ENCODE results near the gene MTRF1.

Gene MTRF1

DNA sequence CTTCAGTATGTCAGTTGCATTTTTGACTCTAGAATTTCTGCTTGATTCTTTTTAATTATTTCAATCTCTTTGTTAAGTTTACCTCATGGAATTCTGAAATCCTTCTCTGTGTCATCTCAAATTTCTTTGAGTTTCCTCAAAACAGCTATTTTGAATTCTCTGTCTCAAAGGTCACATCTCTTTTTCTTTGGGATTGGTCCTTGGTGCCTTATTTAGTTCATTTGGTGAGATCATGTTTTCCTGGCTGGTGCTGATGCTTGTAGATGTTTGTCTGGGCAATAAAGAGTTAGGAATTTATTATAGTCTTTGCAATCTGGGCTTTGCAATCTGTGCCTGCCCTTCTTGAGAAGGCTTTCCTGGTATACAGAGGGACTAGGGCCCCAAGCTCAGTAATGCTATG lies 50.5 kb downstream of the MTRF1 start:
- TF ChIP-seq ZNF280D (tag by site-specific recombination; IDR thresholded peaks at IDR 0.05): no peak
- TF ChIP-seq SP3 (tag by site-specific recombination; IDR thresholded peaks at IDR 0.05): no peak
- no peak for TF ChIP-seq GLIS1 (tag by site-specific recombination; IDR thresholded peaks at IDR 0.05)
- TF ChIP-seq ZNF426 (tag by site-specific recombination; IDR thresholded peaks at IDR 0.05): no peak
- TF ChIP-seq MZF1 (tag by site-specific recombination; IDR thresholded peaks at IDR 0.05; ENCODE audit: borderline replicate concordance): no peak
- no peak for TF ChIP-seq ZNF518A (tag by site-specific recombination; conservative IDR thresholded peaks at IDR 0.05; ENCODE audit: low read depth)
- no peak for TF ChIP-seq OSR2 (tag by site-specific recombination; IDR thresholded peaks at IDR 0.05)
- no peak for TF ChIP-seq ZNF24 (tag by site-specific recombination; IDR thresholded peaks at IDR 0.05)
- no peak for TF ChIP-seq ZNF624 (tag by site-specific recombination; IDR thresholded peaks at IDR 0.05)
- TF ChIP-seq, protein P1, sequence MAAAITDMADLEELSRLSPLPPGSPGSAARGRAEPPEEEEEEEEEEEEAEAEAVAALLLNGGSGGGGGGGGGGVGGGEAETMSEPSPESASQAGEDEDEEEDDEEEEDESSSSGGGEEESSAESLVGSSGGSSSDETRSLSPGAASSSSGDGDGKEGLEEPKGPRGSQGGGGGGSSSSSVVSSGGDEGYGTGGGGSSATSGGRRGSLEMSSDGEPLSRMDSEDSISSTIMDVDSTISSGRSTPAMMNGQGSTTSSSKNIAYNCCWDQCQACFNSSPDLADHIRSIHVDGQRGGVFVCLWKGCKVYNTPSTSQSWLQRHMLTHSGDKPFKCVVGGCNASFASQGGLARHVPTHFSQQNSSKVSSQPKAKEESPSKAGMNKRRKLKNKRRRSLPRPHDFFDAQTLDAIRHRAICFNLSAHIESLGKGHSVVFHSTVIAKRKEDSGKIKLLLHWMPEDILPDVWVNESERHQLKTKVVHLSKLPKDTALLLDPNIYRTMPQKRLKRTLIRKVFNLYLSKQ (tag by site-specific recombination; IDR thresholded peaks at IDR 0.05; ENCODE audit: borderline replicate concordance): no peak
- Histone ChIP-seq H3K27ac (ENCODE audit: extremely low read depth, low read depth, low read length) (no peak overlapping the region), H3K36me3 (ENCODE audit: control insufficient read depth in 2 of 2, insufficient read depth in 1 of 2, low read length in 2 of 2) (no peaks in the 10 kb centered on the region), H3K4me3 (ENCODE audit: low read depth, low read length) (no peak overlapping the region), H3K9me3 (ENCODE audit: control insufficient read depth, insufficient read depth, low read depth, low read length) (no peaks in the 10 kb centered on the region), H3K4me1 (ENCODE audit: control insufficient read depth, insufficient read depth, low read length) (no peaks in the 10 kb centered on the region)
- POLR2A ChIA-PET: no interaction called here
- CTCF ChIA-PET: no interaction called here

DNA sequence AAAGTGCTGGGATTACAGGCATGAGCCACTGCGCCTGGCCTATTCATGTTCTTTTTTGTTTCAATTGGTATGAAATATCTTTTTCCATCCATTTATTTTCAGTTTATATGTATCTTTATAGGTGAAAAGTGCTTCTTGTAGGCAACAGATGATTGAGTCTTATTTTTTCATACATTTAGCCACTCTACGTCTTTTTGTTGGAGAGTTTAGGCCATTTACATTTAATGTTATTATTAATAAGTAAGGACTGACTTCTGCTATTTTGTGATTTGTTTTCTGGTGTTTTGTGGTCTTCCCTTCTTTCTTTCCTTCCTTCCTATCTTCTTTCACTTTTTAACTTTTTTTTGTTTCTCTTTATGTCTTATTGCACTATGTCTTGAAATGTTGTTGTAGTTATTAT lies 52.3 kb downstream of the MTRF1 start:
- ChIA-PET POLR2A (no interaction called here), CTCF (no interaction called here)
- Histone ChIP-seq H3K4me1 (ENCODE audit: control insufficient read depth, insufficient read depth, low read length) (no peaks in the 10 kb centered on the region), H3K9me3 (ENCODE audit: control insufficient read depth, insufficient read depth, low read depth, low read length) (no peaks in the 10 kb centered on the region), H3K4me3 (ENCODE audit: low read depth, low read length) (no peak overlapping the region), H3K27ac (ENCODE audit: extremely low read depth, low read depth, low read length) (no peak overlapping the region), H3K36me3 (ENCODE audit: control insufficient read depth in 2 of 2, insufficient read depth in 1 of 2, low read length in 2 of 2) (no peaks in the 10 kb centered on the region)
- TF ChIP-seq ZNF558 (tag by site-specific recombination; IDR thresholded peaks at IDR 0.05): no peak
- TF ChIP-seq, protein P2, sequence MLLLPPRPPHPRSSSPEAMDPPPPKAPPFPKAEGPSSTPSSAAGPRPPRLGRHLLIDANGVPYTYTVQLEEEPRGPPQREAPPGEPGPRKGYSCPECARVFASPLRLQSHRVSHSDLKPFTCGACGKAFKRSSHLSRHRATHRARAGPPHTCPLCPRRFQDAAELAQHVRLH (tag by site-specific recombination; IDR thresholded peaks at IDR 0.05): no peak
- TF ChIP-seq GFI1B (tag by site-specific recombination; IDR thresholded peaks at IDR 0.05): no peak
- no peak for TF ChIP-seq ZSCAN23 (tag by site-specific recombination; IDR thresholded peaks at IDR 0.05)
- TF ChIP-seq ZNF791 (tag by site-specific recombination; IDR thresholded peaks at IDR 0.05): no peak
- no peak for TF ChIP-seq ZNF600 (tag by site-specific recombination; IDR thresholded peaks at IDR 0.05)
- no peak for TF ChIP-seq ZNF48 (tag by site-specific recombination; IDR thresholded peaks at IDR 0.05)
- no peak for TF ChIP-seq ZNF501 (tag by site-specific recombination; IDR thresholded peaks at IDR 0.05)
- TF ChIP-seq ZNF248 (tag by site-specific recombination; IDR thresholded peaks at IDR 0.05): no peak
- no peak for TF ChIP-seq ZBTB1 (tag by site-specific recombination; IDR thresholded peaks at IDR 0.05)
- no peak for TF ChIP-seq ZNF280C (tag by site-specific recombination; IDR thresholded peaks at IDR 0.05)
- TF ChIP-seq ZFHX2 (tag by site-specific recombination; conservative IDR thresholded peaks at IDR 0.05): no peak
- TF ChIP-seq ZNF416 (tag by site-specific recombination; IDR thresholded peaks at IDR 0.05): no peak
- no peak for TF ChIP-seq GLIS1 (tag by site-specific recombination; IDR thresholded peaks at IDR 0.05)
- TF ChIP-seq, protein P3, sequence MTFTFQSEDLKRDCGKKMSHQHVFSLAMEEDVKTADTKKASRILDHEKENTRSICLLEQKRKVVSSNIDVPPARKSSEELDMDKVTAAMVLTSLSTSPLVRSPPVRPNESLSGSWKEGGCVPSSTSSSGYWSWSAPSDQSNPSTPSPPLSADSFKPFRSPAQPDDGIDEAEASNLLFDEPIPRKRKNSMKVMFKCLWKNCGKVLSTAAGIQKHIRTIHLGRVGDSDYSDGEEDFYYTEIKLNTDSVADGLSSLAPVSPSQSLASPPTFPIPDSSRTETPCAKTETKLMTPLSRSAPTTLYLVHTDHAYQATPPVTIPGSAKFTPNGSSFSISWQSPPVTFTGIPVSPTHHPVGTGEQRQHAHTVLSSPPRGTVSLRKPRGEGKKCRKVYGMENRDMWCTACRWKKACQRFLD (tag by site-specific recombination; IDR thresholded peaks at IDR 0.05): no peak

Measured in HEK293 (cell line).